22Rv1 (cell line): ENCODE measurements around the gene CDC14B.

Source experiments
- ZFX ChIP-seq: fragments of 450-650 bp; IDR thresholded peaks from 2 replicates; pipeline ENCODE4 v1.6.1; 2017; ENCODE audit warnings: antibody characterized with exemption, borderline replicate concordance
- TF ChIP-seq, protein P1 (sequence below): fragments of 450-650 bp; IDR thresholded peaks from 2 replicates; pipeline ENCODE4 v1.5.1; 2017; ENCODE audit warnings: mild to moderate bottlenecking

DNA sequence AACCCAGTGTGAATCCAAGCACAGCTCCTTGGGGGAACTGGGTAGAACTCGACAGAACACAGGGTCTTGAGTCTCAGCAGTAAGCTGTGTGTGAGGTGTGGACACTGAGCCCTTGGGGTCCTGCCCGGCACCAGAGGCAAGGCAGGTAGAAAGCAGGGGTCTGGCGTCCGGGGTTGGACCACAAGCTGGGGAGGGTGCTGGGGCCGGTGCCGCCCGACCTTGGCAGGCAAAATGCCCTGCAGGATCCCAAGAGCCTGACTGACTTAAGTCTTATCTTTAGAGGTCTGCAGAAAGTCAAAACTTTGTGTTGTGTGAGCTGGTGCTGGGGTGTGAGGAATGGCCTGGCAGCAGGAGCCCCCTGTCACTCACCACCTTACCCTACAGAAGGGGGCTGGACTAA is 120.4 kb downstream of the CDC14B start:
- TF ChIP-seq, protein P1, sequence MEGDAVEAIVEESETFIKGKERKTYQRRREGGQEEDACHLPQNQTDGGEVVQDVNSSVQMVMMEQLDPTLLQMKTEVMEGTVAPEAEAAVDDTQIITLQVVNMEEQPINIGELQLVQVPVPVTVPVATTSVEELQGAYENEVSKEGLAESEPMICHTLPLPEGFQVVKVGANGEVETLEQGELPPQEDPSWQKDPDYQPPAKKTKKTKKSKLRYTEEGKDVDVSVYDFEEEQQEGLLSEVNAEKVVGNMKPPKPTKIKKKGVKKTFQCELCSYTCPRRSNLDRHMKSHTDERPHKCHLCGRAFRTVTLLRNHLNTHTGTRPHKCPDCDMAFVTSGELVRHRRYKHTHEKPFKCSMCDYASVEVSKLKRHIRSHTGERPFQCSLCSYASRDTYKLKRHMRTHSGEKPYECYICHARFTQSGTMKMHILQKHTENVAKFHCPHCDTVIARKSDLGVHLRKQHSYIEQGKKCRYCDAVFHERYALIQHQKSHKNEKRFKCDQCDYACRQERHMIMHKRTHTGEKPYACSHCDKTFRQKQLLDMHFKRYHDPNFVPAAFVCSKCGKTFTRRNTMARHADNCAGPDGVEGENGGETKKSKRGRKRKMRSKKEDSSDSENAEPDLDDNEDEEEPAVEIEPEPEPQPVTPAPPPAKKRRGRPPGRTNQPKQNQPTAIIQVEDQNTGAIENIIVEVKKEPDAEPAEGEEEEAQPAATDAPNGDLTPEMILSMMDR: no peak
- no peak for TF ChIP-seq ZFX
